Kidney tubule cell (primary cell): ENCODE data around the gene SETD2.
"Not testable (repeated sequence)": the region's sequence is repeated elsewhere in the genome, so short reads cannot be mapped to it uniquely, and the experiment has no call there.

ENCODE experiments used
- DNase-seq: peaks from one replicate; pipeline ENCODE4 v3.0.0-alpha.2; 2018; ENCODE audit warnings: low spot score

The SETD2 gene

DNA sequence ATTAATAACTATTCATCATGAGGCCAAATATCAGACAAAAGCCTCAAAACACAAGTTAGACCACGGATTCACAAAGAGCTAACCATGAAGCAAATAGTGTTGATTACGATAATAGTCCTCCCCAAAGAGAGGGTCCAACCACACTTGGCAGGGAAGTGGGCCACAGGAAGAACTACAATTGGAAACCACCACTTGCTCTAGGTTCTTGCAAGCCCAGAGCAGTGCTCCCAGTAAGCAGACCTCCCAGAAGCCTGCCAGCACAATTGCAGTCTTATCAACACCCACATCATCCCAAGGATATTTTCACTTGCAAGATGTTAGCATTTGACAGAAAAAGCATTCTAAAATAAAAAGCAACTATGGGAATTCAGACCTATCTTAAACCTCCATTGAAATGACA is 11.3 kb downstream of the SETD2 start:
- DNase-seq = no peak

- no peak for DNase-seq
Observed at GRCh38 chr3:47151836-47152235, 12.1 kb downstream of the SETD2 start.

DNA sequence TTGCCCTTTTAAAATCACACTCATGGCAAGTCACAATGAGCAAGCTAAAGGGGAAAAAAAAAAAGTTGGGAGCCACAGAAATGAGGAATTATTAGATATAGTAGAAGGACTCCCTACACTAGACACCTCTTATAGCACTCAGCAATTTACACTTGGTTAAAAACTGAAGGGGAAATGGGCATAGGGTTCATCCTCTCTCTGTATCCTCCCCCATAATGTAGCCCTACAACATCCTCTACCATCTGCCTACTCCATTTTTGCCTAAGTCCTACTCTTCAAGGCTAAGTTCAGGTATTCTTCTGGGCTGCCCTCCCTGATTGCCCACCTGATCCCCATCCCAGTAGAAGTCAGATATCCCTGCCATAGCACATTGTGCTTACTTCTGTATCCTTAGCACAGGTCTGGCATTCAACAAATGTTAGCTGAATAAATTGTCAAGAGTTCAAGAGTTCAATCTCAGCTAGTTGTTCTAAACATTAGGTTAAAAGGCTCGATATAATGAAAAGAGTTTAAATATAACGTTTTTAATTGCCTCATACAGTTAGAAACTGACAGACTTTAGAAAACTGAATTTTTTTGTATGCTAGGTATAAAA is 14.5 kb downstream of the SETD2 start:
- DNase-seq = no peak

DNA sequence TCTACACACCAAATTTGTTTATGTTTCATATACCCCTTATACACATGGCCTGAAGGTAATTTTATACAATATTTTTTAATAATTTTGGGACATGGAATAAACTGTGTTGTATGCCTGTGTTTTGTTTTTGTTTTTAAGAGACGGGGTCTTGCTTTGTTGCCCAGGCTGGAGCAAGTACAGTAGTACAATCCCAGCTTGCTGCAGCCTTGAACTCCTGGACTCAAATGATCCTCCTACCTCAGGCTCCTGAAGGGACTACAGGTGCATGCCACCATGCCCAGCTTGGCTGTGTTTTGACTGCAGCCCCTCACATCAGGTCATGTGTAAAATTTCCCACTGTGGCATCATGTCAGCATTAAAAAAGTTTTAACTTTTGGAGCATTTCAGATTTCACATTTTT is 18.6 kb downstream of the SETD2 start:
- DNase-seq = no peak

DNA sequence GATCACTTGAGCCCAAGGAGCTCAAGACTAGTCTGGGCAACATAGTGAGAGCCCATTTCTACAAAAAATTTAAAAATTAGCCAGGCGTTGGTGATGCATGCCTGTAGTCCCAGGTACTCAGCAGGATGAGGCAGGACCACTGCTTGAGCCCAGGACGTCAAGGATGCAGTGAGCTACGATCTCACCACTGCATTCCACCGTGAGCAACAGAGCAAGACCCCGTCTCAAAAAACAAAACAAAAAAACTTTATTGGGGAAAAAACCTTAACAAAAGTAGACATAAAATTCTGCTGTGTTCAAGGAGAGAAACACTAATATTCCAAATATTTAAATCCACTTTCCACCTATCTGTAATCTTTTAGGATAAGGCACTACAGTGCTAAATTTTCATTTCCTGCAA is 20.8 kb downstream of the SETD2 start:
- no peak for DNase-seq

GRCh38 chr3:47142536-47142935 is 21.4 kb downstream of the SETD2 start:
- not testable (repeated sequence) for DNase-seq

GRCh38 chr3:47140973-47141461 is 22.9 kb downstream of the SETD2 start:
- peak; percentile 85 for DNase-seq

- not testable (repeated sequence) for DNase-seq
Observed at GRCh38 chr3:47140553-47140952, 23.4 kb downstream of the SETD2 start.

GRCh38 chr3:47134311-47134710 is 29.6 kb downstream of the SETD2 start:
- no peak for DNase-seq

DNA sequence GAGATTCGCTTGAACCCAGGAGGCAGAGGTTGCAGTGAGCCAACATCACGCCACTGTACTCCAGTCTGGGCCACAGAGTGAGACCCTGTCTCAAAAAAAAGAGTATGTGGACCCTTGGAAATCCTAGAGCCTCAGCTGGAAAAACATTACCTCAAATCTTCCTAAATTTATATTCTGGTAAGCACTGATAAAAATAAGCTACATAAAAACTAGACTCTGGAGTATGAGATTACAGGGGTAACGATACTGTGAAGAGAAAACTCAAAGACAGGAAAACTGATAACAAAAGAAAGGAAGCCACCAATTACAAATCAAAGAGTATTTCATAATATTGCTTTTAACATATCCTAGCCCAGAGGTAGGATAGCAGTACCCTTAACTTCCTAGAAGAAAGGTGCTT is 30.3 kb downstream of the SETD2 start:
- no peak for DNase-seq

GRCh38 chr3:47130557-47130956 is 33.4 kb downstream of the SETD2 start:
- no peak for DNase-seq

DNA sequence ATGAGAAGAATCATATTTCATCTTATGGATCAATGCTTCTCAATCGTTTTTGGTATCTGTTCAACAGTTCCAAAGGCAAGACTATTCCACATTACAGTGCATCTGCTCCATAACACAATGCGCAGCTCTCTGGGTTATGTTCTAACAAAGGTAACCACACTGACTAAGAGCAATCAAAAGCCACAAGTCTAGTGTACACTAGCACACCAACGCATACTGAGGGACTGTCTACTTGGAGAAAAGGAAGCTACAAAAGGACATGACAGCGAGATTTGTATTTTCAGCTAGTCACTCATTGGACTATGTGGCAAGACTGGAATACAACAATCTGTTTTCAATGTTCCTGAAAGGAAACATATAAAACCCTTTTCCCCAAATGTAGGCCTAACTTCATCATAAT is 35.8 kb downstream of the SETD2 start:
- no peak for DNase-seq

DNA sequence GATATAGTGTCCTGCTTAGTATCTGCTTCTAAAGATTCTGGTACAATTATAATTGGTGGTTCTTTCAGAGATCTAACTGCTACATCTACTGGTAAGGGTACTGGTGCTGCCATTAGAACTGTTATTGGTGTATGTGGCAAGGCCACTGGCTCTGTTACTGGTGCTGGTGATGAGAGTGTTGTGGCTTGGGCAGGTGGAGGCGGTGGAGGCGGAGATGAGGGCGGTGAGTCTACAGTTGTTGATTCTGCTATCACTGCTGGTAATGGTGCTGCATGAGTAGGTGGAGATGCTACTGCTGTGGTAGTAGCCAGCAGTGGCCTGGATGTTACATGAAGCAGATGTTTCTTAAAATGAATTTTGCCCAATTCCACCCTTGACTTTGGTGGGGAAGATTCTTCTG is 40.1 kb downstream of the SETD2 start:
- no peak for DNase-seq

GRCh38 chr3:47121409-47121808 is 42.5 kb downstream of the SETD2 start:
- no peak for DNase-seq

DNA sequence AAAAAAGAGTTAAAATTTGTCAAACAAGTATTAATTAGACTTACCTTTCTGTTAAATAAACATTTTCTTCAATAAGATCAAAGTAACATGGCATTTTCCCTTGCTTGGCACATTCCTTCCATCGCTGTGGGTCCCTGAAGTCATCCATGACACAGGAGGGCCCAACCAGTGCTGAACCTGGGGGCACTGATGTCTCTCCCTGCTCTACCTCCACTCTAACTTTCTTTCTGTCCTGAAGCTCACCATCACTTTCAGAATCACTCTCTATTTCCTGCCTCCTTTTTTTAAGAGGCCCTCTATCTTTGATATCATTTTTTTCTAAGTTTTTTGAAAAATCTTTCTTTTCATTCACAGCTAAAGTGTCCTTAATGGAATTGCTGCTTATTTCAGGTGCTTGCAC is 43.8 kb downstream of the SETD2 start:
- no peak for DNase-seq

- not testable (repeated sequence) for DNase-seq
Observed at GRCh38 chr3:47119387-47119786, 44.5 kb downstream of the SETD2 start.

DNA sequence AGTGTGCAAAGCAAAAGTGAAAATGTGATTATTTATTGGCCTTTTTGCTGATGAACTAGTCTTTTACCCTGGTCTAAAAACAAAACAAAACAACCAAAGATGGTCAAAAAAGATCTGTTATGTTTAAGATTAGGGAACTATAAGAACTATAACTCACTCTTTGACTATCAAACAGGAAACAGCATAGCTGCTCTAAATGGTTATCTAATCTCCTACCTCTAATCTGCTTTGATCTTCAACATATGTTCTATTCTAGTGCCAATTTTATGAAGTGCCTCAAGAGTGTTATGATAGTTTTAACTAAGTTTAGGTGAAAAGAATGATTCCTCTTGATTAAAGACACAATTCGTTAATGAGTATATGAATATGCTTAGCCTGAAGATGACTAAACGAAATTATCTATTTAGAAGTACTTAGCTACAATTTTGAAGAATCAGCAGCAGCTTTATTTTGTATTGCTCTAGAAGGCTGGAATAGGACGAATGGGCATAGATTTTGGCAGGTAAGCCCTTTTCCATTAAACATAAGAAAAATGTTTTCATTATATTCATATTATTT is 46.0 kb downstream of the SETD2 start:
- DNase-seq = no peak

- not testable (repeated sequence) for DNase-seq
Observed at GRCh38 chr3:47115524-47115923, 48.4 kb downstream of the SETD2 start.

DNA sequence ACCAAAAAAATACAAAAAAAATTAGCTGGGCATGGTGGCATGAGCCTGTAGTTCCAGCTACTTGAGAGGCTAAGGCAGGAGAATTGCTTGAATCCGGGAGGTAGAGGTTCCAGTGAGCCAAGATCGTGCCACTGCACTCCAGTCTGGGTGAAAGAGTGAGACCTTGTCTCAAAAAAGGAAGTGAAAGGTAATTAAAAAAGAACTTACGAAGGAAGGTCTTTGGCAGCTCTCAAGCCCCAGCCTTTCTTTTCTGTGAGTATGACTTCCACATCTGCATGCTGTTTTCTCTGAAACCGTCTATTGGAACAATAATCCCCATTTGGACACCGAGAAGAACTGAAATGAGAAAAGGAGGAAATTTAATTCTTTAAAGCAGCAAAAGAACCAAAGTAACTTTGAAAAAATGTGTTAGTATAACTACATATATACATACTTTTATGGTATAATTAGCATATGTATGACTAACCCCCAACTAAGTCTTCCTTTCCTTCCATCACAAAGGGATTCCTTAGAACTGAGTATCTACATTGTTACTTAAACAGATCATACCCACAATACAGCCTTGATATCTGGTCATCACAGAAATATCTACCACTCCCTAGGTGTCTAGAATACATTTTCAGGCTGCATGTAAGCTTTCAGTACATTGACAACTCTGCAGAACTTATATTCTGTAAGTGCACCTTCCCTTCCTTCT is 50.1 kb downstream of the SETD2 start:
- DNase-seq = peak; percentile 78

DNA sequence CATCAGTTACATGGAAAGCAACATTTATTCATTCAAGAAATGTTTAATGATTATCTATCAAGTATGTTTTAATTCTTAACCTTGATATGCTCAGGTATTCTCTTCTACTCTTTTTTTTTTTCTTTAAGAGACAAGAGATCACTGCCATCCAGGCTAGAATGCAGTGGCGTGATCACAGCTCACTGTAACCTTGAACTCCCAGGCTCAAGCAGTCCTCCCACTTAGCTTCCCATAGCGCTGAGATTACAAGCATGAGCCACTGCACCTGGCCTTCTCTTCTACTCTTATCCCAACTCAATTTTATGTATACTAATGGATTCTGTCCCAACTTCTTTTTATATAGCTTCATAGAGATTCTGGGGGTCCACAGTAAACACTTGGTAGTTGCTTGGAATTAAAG is 50.9 kb downstream of the SETD2 start:
- DNase-seq = no peak

- no peak for DNase-seq
Observed at GRCh38 chr3:47109393-47109792, 54.5 kb downstream of the SETD2 start.

- peak; percentile 20 for DNase-seq
Observed at GRCh38 chr3:47108546-47108945, 55.4 kb downstream of the SETD2 start.

- DNase-seq = no peak
Observed at GRCh38 chr3:47104259-47104658, 59.7 kb downstream of the SETD2 start.

GRCh38 chr3:47103619-47104018 is 60.3 kb downstream of the SETD2 start:
- no peak for DNase-seq
